Activated naive CD4-positive, alpha-beta T cell treated with anti-CD3 and anti-CD28 coated beads, Interleukin-2, amount 50 U/mL, for 16 hours (primary cell): Measurements from ENCODE around the gene SDHAF3.
A peak's percentile ranks its signal among the peaks of the same experiment; 100 is the strongest.
"Not testable (repeated sequence)": the region's sequence is repeated elsewhere in the genome, so short reads cannot be mapped to it uniquely, and the experiment has no call there.

Source experiments
- DNase-seq: peaks from one replicate; pipeline ENCODE4 v3.0.0-alpha.2; 2020

SDHAF3 gene

DNA sequence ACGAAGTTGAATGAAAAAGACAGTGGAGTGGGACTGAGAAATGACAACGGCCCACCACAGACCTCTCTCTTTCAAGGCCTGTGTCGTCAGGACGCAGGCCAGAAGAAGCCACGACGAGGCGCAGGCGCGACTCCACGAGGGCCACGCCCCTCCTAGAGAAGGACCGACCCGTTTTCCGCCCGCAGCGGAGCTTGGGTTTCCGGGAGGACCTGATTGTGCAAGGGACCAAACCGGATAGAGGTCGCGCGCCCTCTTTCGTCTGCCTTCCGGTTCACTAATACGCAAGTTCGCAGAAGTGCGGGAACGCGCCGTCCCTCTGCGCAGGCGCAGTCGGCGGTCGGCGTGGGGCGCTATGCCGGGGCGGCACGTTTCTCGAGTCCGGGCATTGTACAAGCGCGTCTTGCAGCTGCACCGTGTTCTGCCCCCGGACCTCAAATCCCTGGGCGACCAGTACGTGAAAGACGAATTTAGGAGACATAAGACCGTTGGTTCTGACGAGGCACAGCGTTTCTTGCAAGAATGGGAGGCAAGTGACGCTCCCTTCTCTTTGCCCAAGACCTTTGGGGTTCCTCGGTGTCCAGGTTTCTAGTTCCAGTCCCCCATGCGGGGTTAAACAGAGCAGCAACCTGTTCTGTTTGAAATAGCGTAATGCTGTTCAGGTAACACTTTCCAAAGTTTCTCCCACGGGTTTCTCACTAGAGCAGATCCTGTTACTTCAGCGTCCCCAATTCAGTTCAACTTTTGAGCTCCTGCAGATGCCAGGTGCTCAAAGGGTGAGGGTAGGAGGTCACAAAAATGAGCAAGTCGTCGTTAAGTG lies at the start of gene SDHAF3:
SDHAF3 (plus strand) TSS at position 327 of the 817 bp plus-strand sequence; CDS start at position 353, 26 bp downstream.
- DNase-seq = peak; percentile 98

DNA sequence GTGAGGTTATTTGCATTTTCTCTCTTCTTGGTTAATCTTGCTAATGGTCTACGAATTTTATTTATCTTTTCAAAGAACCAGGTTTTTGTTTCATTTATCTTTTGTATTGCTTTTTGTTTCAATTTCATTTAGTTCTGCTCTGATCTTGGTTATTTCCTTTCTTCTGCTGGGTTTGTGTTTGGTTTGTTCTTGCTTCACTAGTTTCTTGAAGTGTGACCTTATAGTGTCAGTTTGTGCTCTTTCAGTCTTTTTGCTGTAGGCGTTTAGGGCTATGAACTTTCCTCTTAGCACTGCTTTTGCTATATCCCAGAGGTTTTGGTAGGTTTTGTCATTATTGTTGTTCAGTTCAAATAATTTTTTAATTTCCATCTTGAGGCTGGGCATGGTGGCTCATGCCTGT lies 45.5 kb upstream of the SDHAF3 start:
- DNase-seq = not testable (repeated sequence)

DNA sequence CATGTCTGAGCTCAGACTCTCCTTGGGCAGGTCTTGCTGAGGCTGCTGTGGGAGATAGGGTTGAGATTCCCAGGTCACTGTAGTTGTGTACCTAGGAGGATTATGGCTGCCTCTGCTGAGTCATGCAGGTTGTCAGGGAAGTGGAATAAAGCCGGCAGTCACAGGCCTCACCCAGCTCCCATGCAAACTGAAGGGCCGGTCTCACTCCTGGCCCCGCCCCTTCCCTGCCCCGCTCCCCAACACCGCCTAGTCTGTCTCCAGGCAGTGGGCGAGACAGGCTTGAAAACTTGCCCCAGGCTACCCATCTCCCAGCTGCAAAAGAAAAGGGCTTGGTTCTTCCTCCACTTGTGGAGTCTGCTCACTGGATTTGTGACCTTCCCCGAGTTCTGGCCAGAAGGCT lies 41.6 kb upstream of the SDHAF3 start:
- DNase-seq = no peak

DNA sequence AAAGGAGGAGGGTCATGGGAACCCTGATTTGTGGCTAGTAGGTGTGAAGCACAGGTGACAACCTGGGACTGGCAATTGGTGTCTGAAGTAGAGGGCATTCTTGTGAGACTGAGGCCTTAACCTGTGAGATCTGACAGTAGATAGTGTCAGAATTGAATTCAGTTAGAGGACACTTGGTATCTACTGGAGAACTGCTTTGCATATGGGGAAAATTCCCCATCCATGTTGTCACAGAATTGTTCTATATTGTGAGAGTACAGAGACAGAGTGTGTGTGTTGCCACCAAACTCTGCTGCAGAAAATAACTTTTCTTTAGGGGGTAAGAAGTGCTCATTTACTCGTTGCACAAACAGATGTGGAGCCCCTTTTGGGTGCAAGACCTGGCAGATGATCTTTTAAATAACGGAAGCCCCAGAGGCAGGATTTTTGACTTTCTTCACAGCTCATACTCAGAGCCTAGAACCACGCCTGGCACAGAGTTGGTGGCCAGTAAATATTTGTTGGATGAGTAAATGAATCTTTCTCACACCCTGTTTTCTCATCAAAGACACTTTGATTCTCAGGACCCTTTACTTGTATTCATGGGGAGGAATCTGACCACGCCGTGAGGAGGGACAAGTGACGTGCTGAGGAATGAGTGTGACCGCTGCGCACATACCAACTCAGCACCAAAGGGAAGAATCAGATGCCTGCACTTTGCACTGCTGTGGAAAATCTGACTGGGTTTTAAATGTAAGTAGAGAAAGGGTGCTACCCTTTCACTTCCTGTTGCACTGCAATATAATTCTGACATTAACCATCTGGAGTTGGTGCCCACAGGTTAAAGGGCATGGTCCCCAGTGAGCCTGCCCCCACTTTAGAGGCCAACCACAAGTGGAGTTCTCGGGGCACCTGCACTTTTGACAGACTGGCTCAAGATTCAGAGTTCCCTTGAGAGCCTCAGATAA lies 39.2 kb upstream of the SDHAF3 start:
- DNase-seq = no peak

DNA sequence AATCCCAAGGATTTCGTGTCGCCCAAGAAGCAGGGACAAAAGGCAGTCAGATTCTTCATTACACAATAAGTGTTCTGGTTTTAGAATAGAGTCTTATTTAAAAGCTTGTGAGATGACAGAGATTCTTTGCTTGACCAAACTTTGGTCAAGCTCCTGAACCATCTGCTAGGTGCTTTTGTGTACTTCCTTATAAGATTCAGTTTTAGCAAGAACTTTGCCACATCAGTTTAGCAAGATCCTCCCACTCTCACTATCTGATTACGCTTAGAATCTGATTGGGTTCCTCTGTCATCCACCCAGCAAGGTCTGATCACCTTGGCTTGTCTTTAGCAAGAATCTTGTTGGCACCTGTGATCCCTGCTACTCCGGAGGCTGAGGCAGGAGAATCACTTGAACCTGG lies 38.2 kb upstream of the SDHAF3 start:
- no peak for DNase-seq

DNA sequence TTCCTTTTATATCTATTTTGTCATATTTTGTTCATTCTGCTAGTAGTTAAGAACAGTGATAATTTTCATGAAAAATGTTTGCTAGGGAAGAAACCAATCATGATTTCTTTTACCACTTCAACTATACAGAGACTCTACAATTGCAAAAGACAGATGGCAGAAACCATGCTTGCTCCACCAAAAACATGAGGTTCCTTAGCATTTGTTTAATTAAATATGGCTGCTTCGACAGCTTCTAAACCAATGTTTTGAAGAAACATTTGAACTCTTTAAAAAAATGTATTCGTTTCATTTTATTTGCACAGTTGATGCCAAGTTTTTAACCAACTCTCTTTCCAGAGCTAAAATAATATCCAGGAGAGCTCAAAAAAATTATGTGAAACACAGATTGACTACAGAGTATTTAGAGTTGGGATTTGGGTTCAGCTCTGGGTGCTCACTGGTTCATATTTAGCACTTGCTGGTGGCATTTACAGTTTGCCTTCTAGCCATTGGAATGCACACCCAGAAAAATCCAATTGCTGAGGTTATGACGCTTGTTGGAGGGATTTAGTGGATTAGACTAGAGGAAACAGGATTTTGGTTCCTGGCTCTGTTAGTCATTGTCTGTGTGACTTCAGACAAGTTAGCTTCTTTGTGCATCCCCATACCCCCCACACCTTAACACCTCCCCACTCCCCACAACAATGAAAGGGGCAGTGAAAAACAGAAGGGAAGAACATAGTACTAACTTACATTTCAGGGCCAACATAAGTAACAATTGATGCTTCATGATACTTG lies 35.8 kb upstream of the SDHAF3 start:
- no peak for DNase-seq

DNA sequence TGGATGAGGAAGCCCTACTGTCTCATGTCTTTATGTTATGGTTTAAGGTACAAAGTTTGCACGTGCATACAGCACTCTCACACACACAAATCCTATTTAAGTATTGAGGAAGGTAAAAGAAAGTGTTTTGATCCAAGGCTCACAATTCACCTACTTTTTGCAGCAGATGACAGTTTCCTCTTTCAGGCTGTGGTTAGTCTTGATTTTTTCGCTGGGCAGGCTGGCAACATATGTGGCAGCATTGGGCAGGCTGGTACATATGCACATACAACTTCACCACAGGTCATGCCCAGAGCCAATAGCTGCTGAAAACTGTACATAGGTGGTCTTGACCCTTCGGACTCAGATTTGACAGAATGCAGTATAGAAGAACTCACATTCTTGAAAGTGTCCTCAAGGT lies 29.1 kb upstream of the SDHAF3 start:
- no peak for DNase-seq

DNA sequence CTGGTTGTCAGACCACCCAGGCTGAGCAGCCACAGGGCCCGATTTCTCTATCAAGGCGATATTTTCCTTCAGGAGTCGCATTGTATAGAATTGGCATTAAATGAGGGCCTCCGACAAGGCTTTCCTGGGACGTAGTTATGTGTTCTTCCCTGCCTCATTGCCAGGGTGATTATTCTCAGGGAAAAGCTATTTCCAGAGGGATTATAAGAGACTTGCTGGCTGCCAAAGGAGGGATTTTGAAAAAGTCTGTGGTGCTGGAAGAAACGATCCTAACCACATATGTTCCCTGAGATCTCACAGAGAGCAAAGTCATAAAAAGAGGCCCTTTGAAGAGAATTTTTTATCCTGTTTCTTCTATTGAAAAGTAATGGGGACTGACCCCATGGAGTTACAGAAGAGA lies 27.7 kb upstream of the SDHAF3 start:
- no peak for DNase-seq

DNA sequence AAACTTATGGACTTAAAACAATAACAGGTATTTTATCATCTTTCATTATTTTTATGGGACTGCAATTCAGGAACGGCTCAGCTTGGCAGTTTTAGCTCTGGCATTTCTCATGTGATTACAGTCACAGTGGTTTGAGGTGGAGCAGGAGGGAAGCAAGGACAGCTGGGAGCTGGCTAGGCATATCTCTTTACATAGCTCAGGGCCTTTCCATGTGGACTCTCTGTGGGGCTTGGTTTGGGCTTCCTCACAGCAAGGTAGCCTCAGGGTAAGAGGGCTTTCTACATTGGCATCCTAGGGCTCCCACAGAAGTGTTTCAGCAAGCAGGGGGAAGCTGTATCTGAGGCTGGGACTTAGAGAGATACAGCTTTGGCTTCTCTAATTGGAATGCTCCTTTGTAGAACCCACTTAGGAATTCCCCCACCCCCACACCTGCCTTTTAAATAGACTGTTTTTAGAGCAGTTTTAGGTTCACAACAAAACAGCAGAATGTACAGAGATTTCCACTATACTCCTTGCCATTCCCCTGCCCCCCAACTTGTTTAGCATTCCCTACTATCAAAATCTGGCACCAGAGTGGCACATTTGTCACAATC lies 26.6 kb upstream of the SDHAF3 start:
- no peak for DNase-seq

DNA sequence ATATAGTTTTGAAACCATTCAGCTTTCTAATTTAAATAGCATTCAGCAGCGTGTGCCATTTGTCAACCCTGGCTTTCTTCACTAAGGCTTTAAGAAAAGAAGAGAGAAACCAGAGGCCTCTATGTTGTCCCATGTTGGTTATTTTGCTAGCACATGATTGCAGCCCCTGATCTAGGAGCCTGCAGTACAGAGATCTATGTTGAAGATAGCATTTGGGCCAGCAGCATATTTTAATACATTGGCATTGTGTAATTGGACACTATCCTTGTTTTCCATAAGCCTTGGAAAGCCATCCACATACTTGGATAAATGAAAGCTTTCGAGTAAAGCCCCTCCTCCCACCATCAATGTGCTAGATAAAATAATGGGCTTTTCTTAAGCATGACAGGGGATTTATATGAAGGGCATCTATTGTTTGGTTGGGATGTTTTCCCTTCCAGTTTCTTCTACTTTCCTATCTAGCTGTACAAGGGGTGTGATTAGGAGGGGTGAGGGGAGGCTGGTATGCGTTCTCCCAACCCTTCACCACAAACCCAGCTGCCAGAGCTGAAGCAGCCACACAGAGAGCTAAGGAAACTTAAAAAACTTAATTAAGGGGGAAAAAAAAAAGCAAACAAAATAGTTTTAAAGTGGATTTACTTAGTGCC lies 23.1 kb upstream of the SDHAF3 start:
- DNase-seq = no peak

DNA sequence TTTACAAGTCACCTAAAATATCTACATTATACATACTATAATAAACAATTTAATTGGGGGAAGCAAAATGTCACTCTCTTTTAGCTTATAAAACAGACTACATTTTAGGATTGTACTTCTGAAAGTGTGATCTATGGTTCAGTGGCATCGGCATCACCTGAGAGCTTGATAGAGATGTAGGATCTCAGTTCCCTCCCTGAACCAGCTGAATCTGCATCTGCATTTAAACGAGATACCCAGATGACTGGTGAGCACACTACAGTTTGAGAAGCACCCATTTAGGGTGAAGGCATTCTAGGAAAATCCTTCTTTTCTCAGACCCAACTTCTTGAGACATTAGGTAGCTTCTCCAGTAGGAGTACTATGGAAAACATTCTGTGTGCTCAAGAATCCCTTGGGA lies 21.5 kb upstream of the SDHAF3 start:
- DNase-seq = no peak

DNA sequence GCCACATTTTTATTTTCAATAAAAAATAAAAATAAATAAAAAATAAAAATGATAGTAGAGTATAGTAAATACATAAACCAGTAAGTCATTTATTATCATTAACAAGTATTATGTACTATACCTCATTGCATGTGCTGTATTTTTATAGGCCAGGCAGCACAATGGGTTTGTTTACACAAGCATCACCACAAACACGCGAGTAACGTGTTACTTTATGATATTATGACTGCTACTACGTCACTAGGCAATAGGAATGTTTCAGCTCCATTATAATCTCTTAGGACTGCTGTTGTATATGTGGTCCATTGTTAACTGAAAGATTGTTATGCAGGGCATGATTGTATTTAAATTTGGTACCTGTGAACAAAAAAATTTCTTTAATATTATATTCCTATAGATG lies 20.8 kb upstream of the SDHAF3 start:
- DNase-seq = no peak

DNA sequence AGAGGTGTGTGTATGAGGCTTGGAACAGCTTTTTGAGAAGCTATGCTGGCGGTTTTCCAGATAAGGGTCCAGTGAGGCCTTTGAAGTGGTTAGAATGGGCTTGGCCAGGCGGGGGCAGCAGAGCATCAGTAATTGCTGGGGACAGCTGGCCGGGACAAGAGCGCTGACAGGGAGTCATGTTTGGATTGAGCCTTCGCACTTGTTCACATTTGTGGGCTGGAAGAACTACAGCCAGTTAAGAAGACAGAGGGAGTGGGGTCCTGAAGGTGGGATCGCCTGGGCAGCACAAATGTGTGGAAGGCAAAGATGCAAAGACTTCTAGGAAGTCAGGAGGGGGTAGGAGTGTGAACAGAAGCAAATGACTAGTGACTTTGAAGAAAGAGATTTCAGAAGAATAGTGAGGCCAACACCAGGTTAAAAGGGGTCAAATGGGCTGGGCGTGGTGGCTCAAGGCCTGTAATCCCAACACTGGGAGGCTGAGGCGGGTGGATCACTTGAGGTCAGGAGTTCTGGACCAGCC lies 12.7 kb upstream of the SDHAF3 start:
- DNase-seq = peak; percentile 68

DNA sequence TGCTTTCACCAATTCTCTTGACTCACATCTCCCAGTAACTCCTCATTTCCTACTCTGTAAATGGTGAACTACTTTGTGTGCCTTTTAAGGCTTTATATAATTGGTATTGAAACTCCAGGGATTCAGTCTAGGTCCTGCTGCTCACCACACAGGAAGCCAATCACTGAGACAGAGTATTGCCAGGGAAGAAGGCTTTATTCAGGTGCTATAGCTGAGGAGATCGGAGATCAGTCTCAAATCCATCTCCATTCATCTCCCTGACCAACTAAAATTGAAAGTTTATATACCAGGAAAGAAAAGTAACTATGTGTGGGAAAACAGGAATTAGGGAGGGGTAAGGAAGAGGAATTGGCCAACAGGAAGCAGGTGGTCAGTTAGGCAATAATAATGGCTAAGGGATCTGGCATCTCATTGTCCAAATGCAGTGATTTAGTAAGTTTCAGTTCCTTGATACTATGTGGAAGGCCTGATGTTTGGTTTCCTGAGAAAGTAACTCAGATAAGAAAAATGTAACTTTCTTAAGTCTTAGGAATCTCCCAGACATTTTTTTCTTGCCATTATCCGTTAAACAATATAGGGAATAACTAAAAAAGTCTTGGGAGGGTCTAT lies 10.2 kb upstream of the SDHAF3 start:
- DNase-seq = no peak

DNA sequence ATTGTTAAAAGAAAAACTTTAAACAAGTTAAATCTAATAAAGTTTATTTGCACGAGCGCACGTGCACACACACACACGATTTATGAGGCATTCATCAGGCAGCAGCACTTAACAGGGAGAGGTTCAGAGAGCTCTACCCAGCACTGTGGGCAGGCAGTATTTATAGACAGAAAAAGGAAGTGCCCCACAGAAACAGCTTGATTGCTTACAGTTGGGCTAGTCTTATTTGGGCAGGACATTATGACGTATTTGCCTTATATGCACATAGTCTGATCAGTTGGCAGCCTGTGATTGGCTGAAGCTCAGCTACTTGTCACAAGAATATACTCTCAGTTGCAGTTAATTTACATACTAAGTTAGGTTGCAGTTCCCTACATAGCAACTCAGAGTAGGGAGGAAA lies 1.2 kb upstream of the SDHAF3 start:
- DNase-seq = no peak

DNA sequence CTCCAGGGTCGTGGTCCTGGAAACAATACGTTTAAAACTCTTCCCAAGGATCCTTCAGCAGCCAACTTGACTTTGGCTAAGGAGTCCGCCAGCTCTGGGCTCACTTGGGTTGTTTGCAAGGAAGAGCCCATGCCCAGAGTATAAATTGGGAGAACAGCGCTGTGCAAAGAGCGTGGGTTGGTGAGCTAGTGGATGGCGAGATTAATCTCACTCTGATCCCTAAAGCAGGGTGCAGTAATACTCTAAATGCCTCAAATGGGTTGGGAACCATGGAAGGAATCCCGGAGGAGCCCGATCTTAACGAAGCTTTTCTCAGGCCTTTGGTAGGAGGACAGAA lies 495 bp upstream of the SDHAF3 start:
- no peak for DNase-seq

DNA sequence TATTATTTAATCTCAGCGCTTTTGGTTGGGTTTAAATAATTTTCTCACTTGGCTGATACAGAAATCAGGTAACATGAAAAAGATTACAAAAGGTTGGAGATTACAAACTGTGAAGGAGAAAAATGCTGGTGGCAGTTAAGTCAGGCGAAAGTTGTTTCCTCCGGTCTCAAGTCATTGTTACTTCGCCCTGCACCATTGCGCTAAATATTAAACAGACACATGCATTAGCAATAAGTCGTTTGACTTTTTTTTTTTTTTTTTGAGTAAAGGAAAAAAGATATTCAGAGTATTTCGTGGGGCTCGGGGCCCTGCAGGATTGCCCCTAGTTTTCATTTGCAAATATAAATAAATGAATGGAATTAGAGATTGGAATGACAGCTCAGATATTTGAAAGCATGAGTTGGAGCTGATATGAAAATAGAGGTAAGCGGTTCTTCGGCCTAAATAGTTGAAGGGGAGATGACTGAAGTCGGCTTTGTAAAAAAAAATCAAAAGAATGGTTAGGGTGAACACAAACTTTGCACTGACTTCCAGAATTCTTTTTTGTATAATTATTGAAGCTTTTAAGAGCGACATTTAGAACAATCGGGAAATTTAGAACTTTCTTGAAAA lies 914 bp downstream of the SDHAF3 start:
- no peak for DNase-seq

DNA sequence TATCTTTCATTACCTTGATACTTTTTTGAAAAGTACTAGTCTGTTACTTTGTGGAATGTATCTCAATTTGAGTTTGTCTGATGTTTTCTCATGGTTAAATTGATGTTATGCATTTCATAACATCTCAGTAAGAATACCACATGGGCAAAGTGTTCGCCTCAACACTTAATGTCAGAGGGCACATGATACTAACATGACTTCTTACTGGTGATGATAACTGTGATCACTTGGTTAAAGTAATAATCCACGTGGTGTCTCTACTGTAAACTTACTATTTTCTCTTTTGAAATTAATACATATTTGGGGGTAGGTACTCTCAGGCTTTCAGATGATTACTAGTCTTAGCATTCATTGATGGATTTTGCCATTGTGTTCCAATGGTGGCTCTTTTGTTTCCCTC lies 2.2 kb downstream of the SDHAF3 start:
- DNase-seq = no peak

DNA sequence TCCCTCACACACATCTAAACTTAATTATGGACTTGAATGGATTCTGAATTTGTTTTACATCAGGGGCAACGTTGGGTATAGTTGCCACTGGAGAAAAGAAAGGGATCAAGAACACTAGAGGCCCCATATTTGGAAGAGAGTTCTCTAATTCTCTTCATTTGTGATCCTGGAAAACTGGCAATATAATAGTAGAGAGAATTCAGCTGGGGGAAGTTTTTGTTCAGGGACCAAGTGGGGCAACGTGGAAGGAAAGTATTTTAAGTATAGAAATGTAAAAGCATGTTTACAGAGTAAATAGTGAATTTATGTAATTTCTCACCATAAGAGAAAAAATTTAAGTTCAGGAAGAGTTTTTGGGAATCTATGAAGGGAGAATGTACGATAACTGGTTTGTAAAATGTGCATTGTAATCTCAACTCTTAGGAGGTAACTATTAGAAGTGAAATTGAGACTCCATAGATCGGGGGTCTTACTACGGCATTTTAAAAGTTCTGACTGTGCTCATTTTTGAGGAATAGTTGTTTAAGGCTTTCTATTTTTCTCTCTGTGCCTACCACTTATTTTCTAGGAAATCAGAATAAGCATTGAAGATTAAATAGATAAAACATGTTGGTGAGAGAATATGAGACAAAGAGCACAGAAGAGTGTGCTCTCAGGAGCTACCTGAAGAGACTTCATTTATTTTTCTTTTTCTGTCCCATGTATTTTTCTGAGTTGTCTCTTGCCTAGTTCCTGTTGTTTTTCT lies 3.4 kb downstream of the SDHAF3 start:
- DNase-seq = no peak

DNA sequence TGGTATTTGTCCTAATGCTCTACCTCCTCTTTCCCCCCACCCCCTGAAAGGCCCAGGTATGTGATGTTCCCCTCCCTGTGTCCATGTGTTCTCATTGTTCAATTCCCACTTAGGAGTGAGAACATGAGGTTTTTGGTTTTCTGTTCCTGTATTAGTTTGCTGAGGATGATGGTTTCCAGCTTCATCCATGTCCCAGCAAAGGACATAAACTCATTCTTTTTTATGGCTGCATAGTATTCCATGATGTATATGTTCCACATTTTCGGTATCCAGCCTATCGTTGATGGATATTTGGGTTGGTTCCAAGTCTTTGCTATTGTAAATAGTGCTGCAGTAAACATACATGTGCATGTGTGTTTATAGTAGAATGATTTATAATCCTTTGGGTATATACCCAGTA lies 5.6 kb downstream of the SDHAF3 start:
- DNase-seq = not testable (repeated sequence)
